GM12878 (cell line): ENCODE measurements around the gene ASAP2. TPM values are rescaled to one million over a fixed set of nuclear protein-coding genes. Genes with fewer than 3 reads are reported as not detected.
A peak's percentile ranks its signal among the peaks of the same experiment; 100 is the strongest.

Experiments
- ATAC-seq: fragments of 200-7000 bp; cut with Tn5 transposase; 3 replicates; pipeline ENCODE4 v1.9.1; 2020; ENCODE audit warnings: mild to moderate bottlenecking, moderate library complexity
- BruUV-seq: library from RNA; stranded (reverse); fragments of 400-500 nt; replicated peaks from 2 replicates; lab custom pipeline; 2021; lab: Mats Ljungman, UMichigan
- CTCF ChIA-PET: fragments of 300-600 bp; sonication (Branson Sonifier 250); formaldehyde crosslinking; extraction: SDS; loops from one replicate; lab custom pipeline; 2021; ENCODE audit warnings: inconsistent platforms; lab: Yijun Ruan, JAX
- POLR2A ChIA-PET: fragments of 350-600 bp; formaldehyde crosslinking; extraction: SDS; loops from one replicate; lab custom pipeline; 2021; ENCODE audit warnings: inconsistent platforms; lab: Charles Lee
- RAD21 ChIA-PET: fragments of 300-600 bp; sonication (Branson Sonifier 250); formaldehyde crosslinking; loops from one replicate; lab custom pipeline; 2023; ENCODE audit warnings: antibody characterized with exemption; ENCODE audit not compliant: unreplicated experiment; lab: Charles Lee
- SMC1A ChIA-PET: fragments of 300-600 bp; sonication (Branson Sonifier 250); formaldehyde crosslinking; loops from one replicate; lab custom pipeline; 2023; ENCODE audit not compliant: unreplicated experiment, uncharacterized antibody; lab: Charles Lee
- DNase-seq: peaks from one replicate; pipeline ENCODE4 v3.0.0-alpha.2; 2011; ENCODE audit warnings: low read depth, low spot score
- FAIRE-seq: peaks from 3 replicates; lab custom pipeline; 2011; peaks lifted over from hg19 to GRCh38; lab: Jason Lieb, UNC
- H2AFZ ChIP-seq: 2 replicates; pipeline ENCODE4 v1.6.0; 2011; ENCODE audit warnings: low read depth, low read length, control low read depth; ENCODE audit not compliant: control insufficient read depth
- H3K27ac ChIP-seq: 2 replicates; pipeline ENCODE4 v1.5.1; 2011; ENCODE audit warnings: control low read depth; ENCODE audit not compliant: control insufficient read depth, insufficient read depth
- H3K27me3 ChIP-seq, 2 experiments: replicated peaks in 1 of 2; 2 replicates each; pipeline versions ENCODE4 v1.6.0 to v1.6.1; 2011; ENCODE audit warnings: low read length in 1 of 2; ENCODE audit not compliant: control insufficient read depth in 2 of 2, insufficient read depth in 2 of 2
- H3K36me3 ChIP-seq, 2 experiments: 2 replicates each; pipeline ENCODE4 v1.5.1; 2011; ENCODE audit warnings: low read length in 1 of 2; ENCODE audit not compliant: control insufficient read depth in 2 of 2, insufficient read depth in 2 of 2
- H3K4me1 ChIP-seq: 2 replicates; pipeline ENCODE4 v1.6.1; 2011; ENCODE audit warnings: mild to moderate bottlenecking, low read length, moderate library complexity, mixed read lengths; ENCODE audit not compliant: control insufficient read depth, insufficient read depth
- H3K4me2 ChIP-seq: 2 replicates; pipeline ENCODE4 v1.6.0; 2011; ENCODE audit warnings: control low read depth; ENCODE audit not compliant: control insufficient read depth, insufficient read depth
- H3K4me3 ChIP-seq: fragments of 200-600 bp; sonication (generic); 2 replicates; pipeline ENCODE4 v1.5.1; 2016
- H3K79me2 ChIP-seq: 2 replicates; pipeline ENCODE4 v1.6.0; 2011; ENCODE audit warnings: low read length; ENCODE audit not compliant: control insufficient read depth, insufficient read depth
- H3K9ac ChIP-seq: 2 replicates; pipeline ENCODE4 v1.8.0; 2011; ENCODE audit warnings: low read length, control low read depth, mixed read lengths; ENCODE audit not compliant: control insufficient read depth, insufficient read depth
- H3K9me3 ChIP-seq: replicated peaks from 3 replicates; pipeline ENCODE4 v1.5.1; 2011; ENCODE audit warnings: mild to moderate bottlenecking, low read length; ENCODE audit not compliant: control insufficient read depth, insufficient read depth
- H4K20me1 ChIP-seq: 2 replicates; pipeline ENCODE4 v1.6.0; 2011; ENCODE audit not compliant: control insufficient read depth, insufficient read depth
- FOXM1 ChIP-seq: IDR thresholded peaks from 2 replicates; pipeline ENCODE4 v1.6.1; 2012; ENCODE audit warnings: low read depth, mild to moderate bottlenecking, inconsistent platforms, low read length, moderate library complexity
- IRF3 ChIP-seq: fragments of 450-650 bp; IDR thresholded peaks from 2 replicates; pipeline ENCODE4 v1.6.1; 2014; ENCODE audit warnings: mild to moderate bottlenecking
- JUNB ChIP-seq: IDR thresholded peaks from 2 replicates; pipeline ENCODE4 v1.6.1; 2016; ENCODE audit warnings: antibody characterized with exemption, mild to moderate bottlenecking
- KAT2A ChIP-seq: conservative IDR thresholded peaks from 2 replicates; pipeline ENCODE4 v1.6.1; 2011; ENCODE audit warnings: low read depth, low read length; ENCODE audit not compliant: control insufficient read depth
- MEF2A ChIP-seq: IDR thresholded peaks from 2 replicates; pipeline ENCODE4 v1.6.1; 2011; ENCODE audit warnings: low read depth, mild to moderate bottlenecking, low read length, moderate library complexity; ENCODE audit not compliant: insufficient read depth
- SMAD1 ChIP-seq: fragments of 450-650 bp; IDR thresholded peaks from 2 replicates; pipeline ENCODE4 v1.6.1; 2018; ENCODE audit warnings: mild to moderate bottlenecking, low read depth; ENCODE audit not compliant: partially characterized antibody
- SUZ12 ChIP-seq: fragments of 200-600 bp; sonication (generic); IDR thresholded peaks from one replicate; pipeline ENCODE4 v1.6.1; 2018; ENCODE audit warnings: antibody characterized with exemption, mild to moderate bottlenecking; ENCODE audit not compliant: unreplicated experiment
- ZBTB40 ChIP-seq: fragments of 450-650 bp; IDR thresholded peaks from 2 replicates; pipeline ENCODE4 v1.6.1; 2016; ENCODE audit warnings: mild to moderate bottlenecking, moderate library complexity, borderline replicate concordance
- WGBS: methylation state at CpG from one replicate; pipeline ENCODE4 v1.1.6; 2016; ENCODE audit warnings: low lambda C conversion rate; ENCODE audit not compliant: insufficient replicate concordance, insufficient coverage; ENCODE audit errors: missing lambda C conversion rate; 5-methylcytosine and 5-hydroxymethylcytosine counted together
- in situ Hi-C: fragments of 300-500 bp; cut with MboI; formaldehyde crosslinking; loops from 9 replicates; pipeline ENCODE4 v1.14.3; 2018; ENCODE audit warnings: mixed read lengths
- intact Hi-C: fragments of 100-400 bp; cut with micrococcal nuclease; formaldehyde crosslinking; loops from one replicate; pipeline ENCODE4 v1.14.2; 2022; ENCODE audit not compliant: unreplicated experiment
- polyA plus RNA-seq, 11 experiments: library from polyadenylated mRNA; depleted of rRNA in 4 of 11; unstranded in 6 of 11; stranded (reverse) in 5 of 11; fragments of >200 nt; fragmentation: Nextera tagmentation in 4 of 11; fragmentation: Illumina TruSeq in 1 of 11; extraction: Ambion mirVana in 4 of 11; extraction: Trizol in 1 of 11; gene quantifications; 1 replicate in 1 of 11; 2 replicates in 10 of 11; pipeline versions ENCODE4 v1.2.1 to v1.2.3, GENCODE V29; 2011 to 2016; ENCODE audit warnings: inconsistent platforms in 2 of 11, missing spikeins in 2 of 11, low read depth in 1 of 11
- total RNA-seq, 4 experiments: library from RNA; depleted of rRNA in 3 of 4; stranded (reverse); fragments of >200 nt in 3 of 4; fragmentation: Illumina TruSeq in 1 of 4; extraction: Trizol in 1 of 4; gene quantifications; 2 replicates each; pipeline versions ENCODE4 v1.2.1 to v1.2.3, GENCODE V29; 2013 to 2021

ASAP2 gene
- total and polyA plus RNA-seq, 10 of the 15 experiments (the other 5 are each of a cell fraction or from before 2014, with no cell fraction given) = 0.05 to 0.27 (median 0.07) TPM; not detected in 4

- FAIRE-seq (no peak), DNase-seq (no peak)
- Histone ChIP-seq H3K4me3 (no peak overlapping the region), H3K79me2 (peaks cover 18% of the 10 kb centered on the region), H2AFZ (no peak overlapping the region), H3K27me3 (no peaks in the 10 kb centered on the region), H3K4me1 (peaks cover 13% of the 10 kb centered on the region), H3K36me3 (peaks cover 2 to 28% of the 10 kb centered on the region in 2 experiments; a peak in 3 of 4 replicates), H3K9ac (no peak overlapping the region), H3K4me2 (no peak overlapping the region)
- ChIA-PET RAD21 (no interaction called here), SMC1A (no interaction called here), POLR2A (no interaction called here)
- WGBS = 86% methylated on average over 5 of the region's 5 CpGs
- intact Hi-C loops = no loop called here
- in situ Hi-C loops = no loop called here
- TF ChIP-seq FOXM1 = no peak
- TF ChIP-seq, all 136 proteins: peak for 0
- H3K27ac ChIP-seq = no peak overlapping the region
- H3K9me3 ChIP-seq = no peaks in the 10 kb centered on the region
- ATAC-seq = no peak
- no TSS peak for BruUV-seq
- CTCF ChIA-PET = no interaction called here
- no peaks in the 10 kb centered on the region for H4K20me1 ChIP-seq
Observed at GRCh38 chr2:9428965-9429577, 222.5 kb downstream of the ASAP2 start.

- ATAC-seq (peak; percentile 28; the same call in 2 of the 3 replicates), FAIRE-seq (no peak), DNase-seq (no peak)
- in situ Hi-C loops (no loop called here), intact Hi-C loops (no loop called here)
- Histone ChIP-seq H3K27me3 (no peaks in the 10 kb centered on the region), H3K4me2 (no peak overlapping the region), H3K36me3 (peaks cover 2 to 34% of the 10 kb centered on the region in 2 experiments), H3K27ac (no peak overlapping the region), H4K20me1 (no peaks in the 10 kb centered on the region), H3K79me2 (peaks cover 3% of the 10 kb centered on the region), H3K4me1 (no peaks in the 10 kb centered on the region), H2AFZ (no peak overlapping the region), H3K4me3 (no peak overlapping the region), H3K9ac (no peak overlapping the region)
- POLR2A ChIA-PET = no interaction called here
- WGBS = 47% methylated on average over 2 of the region's 2 CpGs
- RAD21 ChIA-PET = no interaction called here
- CTCF ChIA-PET = interaction anchor here (0.6 kb wide), 1 partner anchor 14 kb away, joined by 4 read pairs; no protein-coding TSS in a partner anchor
- SMC1A ChIA-PET = interaction anchor here (1.0 to 1.2 kb wide), 2 partner anchors 18 to 307 kb away, joined by 3 read pairs; no protein-coding TSS in a partner anchor
- TF ChIP-seq SMAD1 (no peak), IRF3 (no peak), KAT2A (no peak), MEF2A (0 out of 2 replicates have a peak, but pooled peaks have one; percentile 25), ZBTB40 (peak; percentile 34; the same call in 1 of the 2 replicates), JUNB (peak; percentile 36), SUZ12 (no peak)
- TF ChIP-seq, all 136 proteins: peak for 3
- no TSS peak for BruUV-seq
- H3K9me3 ChIP-seq = no peaks in the 10 kb centered on the region
Observed at GRCh38 chr2:9430316-9431293, 224.0 kb downstream of the ASAP2 start.
